ENCODE results near the gene PTPRE. TPM values are rescaled to one million over a fixed set of nuclear protein-coding genes. Genes with fewer than 3 reads are reported as not detected.

Gene PTPRE
- total and polyA plus RNA-seq, 10 of the 15 experiments (the other 5 are each of a cell fraction or from before 2014, with no cell fraction given), result 2.9 to 7.6 (median 5.8) TPM

DNA sequence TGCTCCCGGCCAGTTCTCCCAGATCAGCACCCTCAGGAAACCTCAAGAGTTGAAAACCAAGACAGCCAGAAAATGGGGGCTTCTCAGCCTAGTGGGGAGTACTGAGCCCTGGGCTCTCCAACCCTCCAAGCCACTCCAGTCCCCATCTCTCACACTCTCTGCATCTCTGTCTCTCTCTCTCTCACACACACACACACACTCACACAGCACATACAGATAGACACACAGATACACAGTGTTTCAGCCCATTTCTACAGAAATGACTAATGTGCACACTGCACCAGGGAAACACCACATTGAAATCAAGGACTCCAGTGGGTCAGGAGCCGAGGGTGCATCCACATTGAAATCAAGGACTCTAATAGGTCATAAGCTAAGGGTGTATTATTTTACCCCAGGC is 111.8 kb downstream of the PTPRE start:
- in situ Hi-C loops (cut with MboI), result loop anchor here (10.0 kb wide), 1 partner anchor 304 kb away; no protein-coding TSS in a partner anchor
- FAIRE-seq, result no peak
- Histone ChIP-seq H3K4me1 (ENCODE audit: control insufficient read depth, insufficient read depth, low read length) (no peaks in the 10 kb centered on the region), H3K9me3 (replicated peaks; ENCODE audit: control insufficient read depth, insufficient read depth, low read length) (no peaks in the 10 kb centered on the region), H3K27ac (ENCODE audit: control insufficient read depth, insufficient read depth) (no peak overlapping the region), H3K4me3 (no peak overlapping the region), H3K79me2 (ENCODE audit: control insufficient read depth, insufficient read depth, low read length) (no peaks in the 10 kb centered on the region), H3K4me2 (ENCODE audit: control insufficient read depth, insufficient read depth) (no peak overlapping the region), H2AFZ (ENCODE audit: control insufficient read depth, low read depth, low read length) (no peak overlapping the region), H3K27me3 (replicated peaks in 1 of 2; ENCODE audit: control insufficient read depth in 2 of 2, insufficient read depth in 2 of 2, low read length in 1 of 2) (peaks cover 2 to 3% of the 10 kb centered on the region in 2 experiments; a peak in 2 of 4 replicates), H3K36me3 (ENCODE audit: control insufficient read depth in 2 of 2, insufficient read depth in 2 of 2, low read length in 1 of 2) (no peaks in the 10 kb centered on the region), H4K20me1 (ENCODE audit: control insufficient read depth, insufficient read depth) (no peaks in the 10 kb centered on the region), H3K9ac (ENCODE audit: control insufficient read depth, insufficient read depth, low read length) (no peak overlapping the region)
- ChIA-PET POLR2A (no interaction called here), SMC1A (ENCODE audit: uncharacterized antibody, unreplicated experiment) (no interaction called here), CTCF (interaction anchor here (1.5 kb wide), 1 partner anchor 51 kb away, joined by 3 read pairs; no protein-coding TSS in a partner anchor), RAD21 (ENCODE audit: unreplicated experiment) (no interaction called here)
- BruUV-seq (replicated peaks), result no TSS peak
- 7% methylated on average over 2 of the region's 2 CpGs for WGBS (ENCODE audit: insufficient coverage, insufficient replicate concordance, low lambda C conversion rate, missing lambda C conversion rate)
- intact Hi-C loops (cut with micrococcal nuclease; ENCODE audit: unreplicated experiment), result no loop called here
- ATAC-seq, result peak; percentile 43
- TF ChIP-seq ZZZ3 (IDR thresholded peaks at IDR 0.05; ENCODE audit: control insufficient read depth, insufficient read length, low read depth) (no peak), HDAC6 (IDR thresholded peaks at IDR 0.05; ENCODE audit: unreplicated experiment) (no peak), GABPA (IDR thresholded peaks at IDR 0.05; ENCODE audit: low read depth) (no peak), ZNF274 (IDR thresholded peaks at IDR 0.05; ENCODE audit: insufficient read depth, insufficient read length) (no peak), HDAC2 (IDR thresholded peaks at IDR 0.05) (no peak), FOXK2 (IDR thresholded peaks at IDR 0.05) (no peak), SRF (IDR thresholded peaks at IDR 0.05; ENCODE audit: low read depth in 2 of 2, low read length in 2 of 2) (no peak), TAF1 (IDR thresholded peaks at IDR 0.05; ENCODE audit: borderline replicate concordance, low read depth, low read length) (no peak), PML (IDR thresholded peaks at IDR 0.05; ENCODE audit: low read length) (no peak), SIX5 (IDR thresholded peaks at IDR 0.05; ENCODE audit: low read depth, low read length, severe bottlenecking) (no peak), POLR2A (IDR thresholded peaks at IDR 0.05; ENCODE audit: low read depth, low read length) (no peak), IKZF2 (IDR thresholded peaks at IDR 0.05) (no peak), ATF7 (IDR thresholded peaks at IDR 0.05; ENCODE audit: low read depth) (no peak), CHD4 (IDR thresholded peaks at IDR 0.05) (no peak), FOXM1 (IDR thresholded peaks at IDR 0.05; ENCODE audit: low read depth, low read length) (no peak), MYB (IDR thresholded peaks at IDR 0.05; ENCODE audit: borderline replicate concordance, low read depth, low read length) (no peak), YY1 (IDR thresholded peaks at IDR 0.05; ENCODE audit: low read depth, low read length) (no peak)
- TF ChIP-seq, protein P1, sequence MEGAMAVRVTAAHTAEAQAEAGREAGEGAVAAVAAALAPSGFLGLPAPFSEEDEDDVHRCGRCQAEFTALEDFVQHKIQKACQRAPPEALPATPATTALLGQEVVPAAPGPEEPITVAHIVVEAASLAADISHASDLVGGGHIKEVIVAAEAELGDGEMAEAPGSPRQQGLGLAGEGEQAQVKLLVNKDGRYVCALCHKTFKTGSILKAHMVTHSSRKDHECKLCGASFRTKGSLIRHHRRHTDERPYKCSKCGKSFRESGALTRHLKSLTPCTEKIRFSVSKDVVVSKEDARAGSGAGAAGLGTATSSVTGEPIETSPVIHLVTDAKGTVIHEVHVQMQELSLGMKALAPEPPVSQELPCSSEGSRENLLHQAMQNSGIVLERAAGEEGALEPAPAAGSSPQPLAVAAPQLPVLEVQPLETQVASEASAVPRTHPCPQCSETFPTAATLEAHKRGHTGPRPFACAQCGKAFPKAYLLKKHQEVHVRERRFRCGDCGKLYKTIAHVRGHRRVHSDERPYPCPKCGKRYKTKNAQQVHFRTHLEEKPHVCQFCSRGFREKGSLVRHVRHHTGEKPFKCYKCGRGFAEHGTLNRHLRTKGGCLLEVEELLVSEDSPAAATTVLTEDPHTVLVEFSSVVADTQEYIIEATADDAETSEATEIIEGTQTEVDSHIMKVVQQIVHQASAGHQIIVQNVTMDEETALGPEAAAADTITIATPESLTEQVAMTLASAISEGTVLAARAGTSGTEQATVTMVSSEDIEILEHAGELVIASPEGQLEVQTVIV (IDR thresholded peaks at IDR 0.05; ENCODE audit: borderline replicate concordance, partially characterized antibody), result no peak
- TF ChIP-seq, protein P2, sequence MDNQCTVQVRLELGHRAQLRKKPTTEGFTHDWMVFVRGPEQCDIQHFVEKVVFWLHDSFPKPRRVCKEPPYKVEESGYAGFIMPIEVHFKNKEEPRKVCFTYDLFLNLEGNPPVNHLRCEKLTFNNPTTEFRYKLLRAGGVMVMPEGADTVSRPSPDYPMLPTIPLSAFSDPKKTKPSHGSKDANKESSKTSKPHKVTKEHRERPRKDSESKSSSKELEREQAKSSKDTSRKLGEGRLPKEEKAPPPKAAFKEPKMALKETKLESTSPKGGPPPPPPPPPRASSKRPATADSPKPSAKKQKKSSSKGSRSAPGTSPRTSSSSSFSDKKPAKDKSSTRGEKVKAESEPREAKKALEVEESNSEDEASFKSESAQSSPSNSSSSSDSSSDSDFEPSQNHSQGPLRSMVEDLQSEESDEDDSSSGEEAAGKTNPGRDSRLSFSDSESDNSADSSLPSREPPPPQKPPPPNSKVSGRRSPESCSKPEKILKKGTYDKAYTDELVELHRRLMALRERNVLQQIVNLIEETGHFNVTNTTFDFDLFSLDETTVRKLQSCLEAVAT (IDR thresholded peaks at IDR 0.05), result no peak
- TF ChIP-seq, protein P3, sequence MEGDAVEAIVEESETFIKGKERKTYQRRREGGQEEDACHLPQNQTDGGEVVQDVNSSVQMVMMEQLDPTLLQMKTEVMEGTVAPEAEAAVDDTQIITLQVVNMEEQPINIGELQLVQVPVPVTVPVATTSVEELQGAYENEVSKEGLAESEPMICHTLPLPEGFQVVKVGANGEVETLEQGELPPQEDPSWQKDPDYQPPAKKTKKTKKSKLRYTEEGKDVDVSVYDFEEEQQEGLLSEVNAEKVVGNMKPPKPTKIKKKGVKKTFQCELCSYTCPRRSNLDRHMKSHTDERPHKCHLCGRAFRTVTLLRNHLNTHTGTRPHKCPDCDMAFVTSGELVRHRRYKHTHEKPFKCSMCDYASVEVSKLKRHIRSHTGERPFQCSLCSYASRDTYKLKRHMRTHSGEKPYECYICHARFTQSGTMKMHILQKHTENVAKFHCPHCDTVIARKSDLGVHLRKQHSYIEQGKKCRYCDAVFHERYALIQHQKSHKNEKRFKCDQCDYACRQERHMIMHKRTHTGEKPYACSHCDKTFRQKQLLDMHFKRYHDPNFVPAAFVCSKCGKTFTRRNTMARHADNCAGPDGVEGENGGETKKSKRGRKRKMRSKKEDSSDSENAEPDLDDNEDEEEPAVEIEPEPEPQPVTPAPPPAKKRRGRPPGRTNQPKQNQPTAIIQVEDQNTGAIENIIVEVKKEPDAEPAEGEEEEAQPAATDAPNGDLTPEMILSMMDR (IDR thresholded peaks at IDR 0.05 in 2 of 3, conservative IDR thresholded peaks at IDR 0.05 in 1 of 3; ENCODE audit: control insufficient read depth in 2 of 3, extremely low read depth in 1 of 3, insufficient read depth in 1 of 3, low read depth in 3 of 3, low read length in 3 of 3), result no peak
- no peak for DNase-seq (ENCODE audit: low read depth, low spot score)
